IPS DF 6.9 (cell line): ENCODE measurements around the gene TMEM151A.

Experiments used
- DNase-seq: peaks from one replicate; pipeline ENCODE4 v3.0.0-alpha.2; 2013; ENCODE audit warnings: low read depth, low spot score
- H3K27ac ChIP-seq: one replicate; pipeline ENCODE4 v1.5.1; 2013; ENCODE audit warnings: low read length, control low read depth
- H3K27me3 ChIP-seq: 2 replicates; pipeline ENCODE4 v1.6.1; 2013; ENCODE audit warnings: mild to moderate bottlenecking, low read length; ENCODE audit not compliant: control insufficient read depth, insufficient read depth
- H3K36me3 ChIP-seq: 2 replicates; pipeline ENCODE4 v1.6.1; 2013; ENCODE audit warnings: low read length; ENCODE audit not compliant: control insufficient read depth, insufficient read depth
- H3K4me1 ChIP-seq: 2 replicates; pipeline ENCODE4 v1.6.1; 2013; ENCODE audit warnings: low read length; ENCODE audit not compliant: control insufficient read depth, insufficient read depth
- H3K4me3 ChIP-seq: 2 replicates; pipeline ENCODE4 v1.5.1; 2013; ENCODE audit warnings: mild to moderate bottlenecking, low read length
- H3K9me3 ChIP-seq: 2 replicates; pipeline ENCODE4 v1.6.1; 2013; ENCODE audit warnings: low read length, inconsistent platforms; ENCODE audit not compliant: control insufficient read depth, insufficient read depth
- WGBS: extraction: QIAGEN DNeasy Blood & Tissue Kit; methylation state at CpG from one replicate; pipeline ENCODE4 v1.1.7; 2013; ENCODE audit warnings: mixed read lengths, missing lambda C conversion rate; ENCODE audit not compliant: insufficient read length, insufficient coverage; 5-methylcytosine and 5-hydroxymethylcytosine counted together

Gene TMEM151A

GRCh38 chr11:66345316-66345649 lies 53.6 kb downstream of the TMEM151A start:
- Histone ChIP-seq H3K27ac (no peak overlapping the region), H3K4me1 (no peaks in the 10 kb centered on the region), H3K36me3 (peaks cover 10% of the 10 kb centered on the region), H3K4me3 (peak overlapping the region; percentile 8; the same call in 1 of the 2 replicates), H3K9me3 (no peaks in the 10 kb centered on the region), H3K27me3 (no peaks in the 10 kb centered on the region)
- no CpG with 5 or more reads among the region's 7 CpGs for WGBS
- no peak for DNase-seq
